ENCODE data around the gene MORC1. TPM values are rescaled to one million over a fixed set of nuclear protein-coding genes. Genes with fewer than 3 reads are reported as not detected.

MORC1 gene
- total RNA-seq, 1 experiment from 2014 or later: not detected

- TF ChIP-seq, protein P1, sequence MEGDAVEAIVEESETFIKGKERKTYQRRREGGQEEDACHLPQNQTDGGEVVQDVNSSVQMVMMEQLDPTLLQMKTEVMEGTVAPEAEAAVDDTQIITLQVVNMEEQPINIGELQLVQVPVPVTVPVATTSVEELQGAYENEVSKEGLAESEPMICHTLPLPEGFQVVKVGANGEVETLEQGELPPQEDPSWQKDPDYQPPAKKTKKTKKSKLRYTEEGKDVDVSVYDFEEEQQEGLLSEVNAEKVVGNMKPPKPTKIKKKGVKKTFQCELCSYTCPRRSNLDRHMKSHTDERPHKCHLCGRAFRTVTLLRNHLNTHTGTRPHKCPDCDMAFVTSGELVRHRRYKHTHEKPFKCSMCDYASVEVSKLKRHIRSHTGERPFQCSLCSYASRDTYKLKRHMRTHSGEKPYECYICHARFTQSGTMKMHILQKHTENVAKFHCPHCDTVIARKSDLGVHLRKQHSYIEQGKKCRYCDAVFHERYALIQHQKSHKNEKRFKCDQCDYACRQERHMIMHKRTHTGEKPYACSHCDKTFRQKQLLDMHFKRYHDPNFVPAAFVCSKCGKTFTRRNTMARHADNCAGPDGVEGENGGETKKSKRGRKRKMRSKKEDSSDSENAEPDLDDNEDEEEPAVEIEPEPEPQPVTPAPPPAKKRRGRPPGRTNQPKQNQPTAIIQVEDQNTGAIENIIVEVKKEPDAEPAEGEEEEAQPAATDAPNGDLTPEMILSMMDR (IDR thresholded peaks at IDR 0.05; ENCODE audit: unreplicated experiment): no peak
- Mint-ChIP-seq H3K4me3 (ENCODE audit: low read depth, unreplicated experiment) (no peak overlapping the region), H3K27me3 (ENCODE audit: unreplicated experiment) (peaks cover 14% of the 10 kb centered on the region), H3K36me3 (ENCODE audit: insufficient read depth, unreplicated experiment) (no peaks in the 10 kb centered on the region), H3K4me1 (ENCODE audit: low read depth, unreplicated experiment) (peaks cover 9% of the 10 kb centered on the region), H3K9me3 (ENCODE audit: low read depth, unreplicated experiment) (no peaks in the 10 kb centered on the region), H3K27ac (ENCODE audit: unreplicated experiment) (no peak overlapping the region)
- intact Hi-C loops (cut with micrococcal nuclease; ENCODE audit: unreplicated experiment): loop anchor here (10.0 kb wide), 1 partner anchor 336 kb away; no protein-coding TSS in a partner anchor
- BruUV-seq (replicated peaks): no TSS peak
- no peak for DNase-seq
- CTCF ChIA-PET: no interaction called here
These were observed 58.7 kb downstream of the MORC1 start for GRCh38 chr3:109059264-109059663.

- Mint-ChIP-seq H3K9me3 (ENCODE audit: low read depth, unreplicated experiment) (no peaks in the 10 kb centered on the region), H3K4me3 (ENCODE audit: low read depth, unreplicated experiment) (no peak overlapping the region), H3K4me1 (ENCODE audit: low read depth, unreplicated experiment) (peaks cover 9% of the 10 kb centered on the region), H3K36me3 (ENCODE audit: insufficient read depth, unreplicated experiment) (no peaks in the 10 kb centered on the region), H3K27me3 (ENCODE audit: unreplicated experiment) (peaks cover 14% of the 10 kb centered on the region), H3K27ac (ENCODE audit: unreplicated experiment) (no peak overlapping the region)
- DNase-seq: no peak
- intact Hi-C loops (cut with micrococcal nuclease; ENCODE audit: unreplicated experiment): loop anchor here (10.0 kb wide), 1 partner anchor 337 kb away; no protein-coding TSS in a partner anchor
- TF ChIP-seq, protein P1 (IDR thresholded peaks at IDR 0.05; ENCODE audit: unreplicated experiment): no peak
- CTCF ChIA-PET: no interaction called here
- BruUV-seq (replicated peaks): no TSS peak
These were observed 60.3 kb downstream of the MORC1 start for GRCh38 chr3:109057616-109058015.

DNA sequence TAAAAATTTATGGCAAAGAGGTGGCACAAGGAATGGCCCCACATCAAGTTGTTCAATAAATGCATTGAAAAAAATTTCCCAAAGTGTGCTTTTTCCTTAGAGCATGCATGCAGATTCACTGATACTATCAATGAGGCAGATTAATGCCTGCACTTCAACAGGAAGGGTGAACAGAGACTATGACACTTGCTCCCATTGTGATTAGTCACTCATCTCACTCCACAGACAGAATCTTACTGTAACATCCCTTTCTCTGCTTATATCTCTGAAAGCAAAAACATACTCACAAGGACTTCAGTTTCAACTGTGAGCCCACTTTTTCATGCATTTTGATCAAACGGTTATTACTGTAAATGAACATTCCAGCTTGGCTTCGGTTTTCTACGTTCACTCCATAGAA is 60.9 kb downstream of the MORC1 start:
- TF ChIP-seq, protein P1 (IDR thresholded peaks at IDR 0.05; ENCODE audit: unreplicated experiment): no peak
- no peaks in the 10 kb centered on the region for H3K9me3 Mint-ChIP-seq (ENCODE audit: low read depth, unreplicated experiment)
- H3K27me3 Mint-ChIP-seq (ENCODE audit: unreplicated experiment): peaks cover 14% of the 10 kb centered on the region
- CTCF ChIA-PET: no interaction called here
- intact Hi-C loops (cut with micrococcal nuclease; ENCODE audit: unreplicated experiment): loop anchor here (10.0 kb wide), 1 partner anchor 338 kb away; no protein-coding TSS in a partner anchor
- DNase-seq: no peak
- BruUV-seq (replicated peaks): no TSS peak
- no peak overlapping the region for H3K27ac Mint-ChIP-seq (ENCODE audit: unreplicated experiment)
- peaks cover 9% of the 10 kb centered on the region for H3K4me1 Mint-ChIP-seq (ENCODE audit: low read depth, unreplicated experiment)
- no peak overlapping the region for H3K4me3 Mint-ChIP-seq (ENCODE audit: low read depth, unreplicated experiment)
- H3K36me3 Mint-ChIP-seq (ENCODE audit: insufficient read depth, unreplicated experiment): no peaks in the 10 kb centered on the region

DNA sequence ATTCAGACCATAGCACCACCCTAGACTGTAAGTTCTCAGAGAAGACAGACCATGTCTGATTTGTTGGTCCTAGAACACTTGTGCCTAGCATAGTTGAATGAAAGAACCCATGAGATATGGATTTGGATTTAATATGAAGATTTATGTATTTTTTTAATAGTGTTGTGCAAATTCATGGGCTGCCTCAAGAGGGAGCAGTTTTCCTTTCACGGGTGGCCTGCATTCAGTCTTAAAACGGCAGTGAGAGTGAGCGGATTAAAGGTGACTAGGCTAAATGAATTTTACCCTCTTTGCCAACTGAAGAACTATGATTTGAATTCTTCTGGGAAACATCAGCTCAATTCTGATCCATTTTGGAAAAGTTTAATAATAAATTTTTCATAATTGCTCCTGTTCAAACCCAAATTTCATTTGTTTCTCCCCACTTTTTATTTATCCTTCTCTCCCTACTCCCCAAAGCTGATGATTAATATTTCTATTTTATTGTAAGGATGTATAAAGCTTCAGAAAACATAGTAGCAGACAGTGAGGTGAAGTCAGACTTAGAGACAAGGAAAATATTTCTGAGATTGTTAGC is 67.3 kb downstream of the MORC1 start:
- H3K4me3 Mint-ChIP-seq (ENCODE audit: low read depth, unreplicated experiment): no peak overlapping the region
- no TSS peak for BruUV-seq (replicated peaks)
- no peaks in the 10 kb centered on the region for H3K9me3 Mint-ChIP-seq (ENCODE audit: low read depth, unreplicated experiment)
- H3K27ac Mint-ChIP-seq (ENCODE audit: unreplicated experiment): no peak overlapping the region
- DNase-seq: peak; percentile 41
- TF ChIP-seq, protein P1 (IDR thresholded peaks at IDR 0.05; ENCODE audit: unreplicated experiment): peak; percentile 51
- no peaks in the 10 kb centered on the region for H3K36me3 Mint-ChIP-seq (ENCODE audit: insufficient read depth, unreplicated experiment)
- intact Hi-C loops (cut with micrococcal nuclease; ENCODE audit: unreplicated experiment): loop anchor here (1.0 to 10.0 kb wide), 3 partner anchors 32 to 344 kb away; no protein-coding TSS in a partner anchor
- H3K4me1 Mint-ChIP-seq (ENCODE audit: low read depth, unreplicated experiment): peaks cover 7% of the 10 kb centered on the region
- no peaks in the 10 kb centered on the region for H3K27me3 Mint-ChIP-seq (ENCODE audit: unreplicated experiment)
- CTCF ChIA-PET: interaction anchor here (1.0 kb wide), 1 partner anchor 174 kb away, joined by 3 read pairs; no protein-coding TSS in a partner anchor
